GM10248 (cell line): ENCODE results near the gene FANCG.

Experiments used
- CTCF ChIA-PET: fragments of 300-600 bp; sonication (Branson Sonifier 250); formaldehyde crosslinking; extraction: SDS; loops from one replicate; lab custom pipeline; 2021; ENCODE audit warnings: antibody characterized with exemption; lab: Yijun Ruan, JAX
- POLR2A ChIA-PET: fragments of 350-650 bp; sonication (Branson Sonifier 250); formaldehyde crosslinking; extraction: SDS; loops from one replicate; lab custom pipeline; 2020; ENCODE audit warnings: antibody characterized with exemption; lab: Yijun Ruan, JAX
- DNase-seq: peaks from one replicate; pipeline ENCODE4 v3.0.0; 2012; ENCODE audit errors: extremely low spot score
- CTCF ChIP-seq: IDR thresholded peaks from 2 replicates; pipeline ENCODE4 v1.5.1; 2012; ENCODE audit warnings: mild to moderate bottlenecking, low read depth; ENCODE audit errors: extremely low read depth, missing control alignments, control extremely low read depth

Gene FANCG

GRCh38 chr9:35108461-35108860 is 28.7 kb upstream of the FANCG start:
- ChIA-PET POLR2A (no interaction called here), CTCF (interaction anchor here (0.9 to 1.6 kb wide), 3 partner anchors 13 to 445 kb away, joined by 3 to 9 read pairs (median 3); partner anchors contain the start of gene PIGO)
- no peak for DNase-seq
- no peak for TF ChIP-seq CTCF

GRCh38 chr9:35107297-35108290 is 27.9 kb upstream of the FANCG start:
- ChIA-PET POLR2A (no interaction called here), CTCF (interaction anchor here (0.6 to 6.4 kb wide), 8 partner anchors 9 to 446 kb away, joined by 3 to 28 read pairs (median 3); partner anchors contain the start of genes ATOSB, FANCG and PIGO)
- no peak for TF ChIP-seq CTCF
- DNase-seq, result no peak

GRCh38 chr9:35106343-35106730 is 26.6 kb upstream of the FANCG start:
- POLR2A ChIA-PET, result no interaction called here
- CTCF ChIA-PET, result interaction anchor here (0.8 to 6.4 kb wide), 4 partner anchors 10 to 207 kb away, joined by 3 to 28 read pairs (median 4); partner anchors contain the start of genes ATOSB and PIGO
- TF ChIP-seq CTCF, result no peak
- no peak for DNase-seq

- ChIA-PET POLR2A (no interaction called here), CTCF (interaction anchor here (1.2 to 6.4 kb wide), 2 partner anchors 9 to 11 kb away, joined by 4 to 28 read pairs; partner anchors contain the start of genes ATOSB and PIGO)
- TF ChIP-seq CTCF, result no peak
- DNase-seq, result no peak
Observed at GRCh38 chr9:35105571-35106342, 26.0 kb upstream of the FANCG start.

- TF ChIP-seq CTCF, result no peak
Observed at GRCh38 chr9:35105126-35105525, 25.4 kb upstream of the FANCG start.

GRCh38 chr9:35104586-35104985 is 24.8 kb upstream of the FANCG start:
- no peak for TF ChIP-seq CTCF
- no peak for DNase-seq
- POLR2A ChIA-PET, result no interaction called here
- CTCF ChIA-PET, result interaction anchor here (0.9 to 6.4 kb wide), 4 partner anchors 10 to 205 kb away, joined by 4 to 28 read pairs (median 16); partner anchors contain the start of gene ATOSB

More at GRCh38 chr9:35105126-35105525, 25.4 kb upstream of the FANCG start:
- ChIA-PET POLR2A (no interaction called here), CTCF (interaction anchor here (0.9 to 6.4 kb wide), 4 partner anchors 10 to 206 kb away, joined by 4 to 28 read pairs (median 16); partner anchors contain the start of gene ATOSB)
- no peak for DNase-seq
